ENCODE measurements around the gene PTGR2.

- TF ChIP-seq CTCF (IDR thresholded peaks at IDR 0.05), result no peak
- no peak for TF ChIP-seq POLR2A (IDR thresholded peaks at IDR 0.05)
These were observed 8.8 kb upstream of the PTGR2 start for GRCh38 chr14:73842851-73843250.

All from thyroid gland (tissue), 4 donors.